SW 1271 (cell line): ENCODE data around the gene VWA2.
A peak's percentile ranks its signal among the peaks of the same experiment; 100 is the strongest.

ENCODE experiments used
- DNase-seq, 2 experiments: peaks; one replicate each; lab custom pipeline; 2025; lab: John Stamatoyannopoulos, UW

Gene VWA2

GRCh38 chr10:114300036-114300645, 61.1 kb downstream of the VWA2 start:
- no peak for DNase-seq

DNA sequence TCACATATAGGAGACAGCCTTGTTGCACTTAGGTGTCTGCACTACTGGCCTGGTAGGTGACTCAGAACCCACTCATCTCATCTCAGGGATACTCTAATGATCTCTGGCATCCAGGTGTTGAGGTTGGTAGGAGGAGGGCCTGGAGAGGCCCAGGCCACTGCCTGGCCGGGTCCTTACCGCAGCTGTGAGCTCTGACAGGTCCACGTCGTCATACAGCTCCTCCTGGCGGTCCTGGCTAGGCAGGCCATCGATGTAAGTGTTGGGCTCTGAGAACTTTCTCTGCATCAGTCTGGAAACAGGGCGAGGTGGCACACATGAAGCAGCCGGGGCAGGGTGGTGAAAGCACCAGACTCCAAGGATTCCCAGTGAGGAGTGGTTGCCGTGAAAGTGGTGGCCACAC, 62.1 kb downstream of the VWA2 start:
- no peak for DNase-seq

- no peak for DNase-seq
Observed at GRCh38 chr10:114301951-114302710, 63.1 kb downstream of the VWA2 start.

- no peak for DNase-seq
Observed at GRCh38 chr10:114303556-114303955, 64.5 kb downstream of the VWA2 start.

DNA sequence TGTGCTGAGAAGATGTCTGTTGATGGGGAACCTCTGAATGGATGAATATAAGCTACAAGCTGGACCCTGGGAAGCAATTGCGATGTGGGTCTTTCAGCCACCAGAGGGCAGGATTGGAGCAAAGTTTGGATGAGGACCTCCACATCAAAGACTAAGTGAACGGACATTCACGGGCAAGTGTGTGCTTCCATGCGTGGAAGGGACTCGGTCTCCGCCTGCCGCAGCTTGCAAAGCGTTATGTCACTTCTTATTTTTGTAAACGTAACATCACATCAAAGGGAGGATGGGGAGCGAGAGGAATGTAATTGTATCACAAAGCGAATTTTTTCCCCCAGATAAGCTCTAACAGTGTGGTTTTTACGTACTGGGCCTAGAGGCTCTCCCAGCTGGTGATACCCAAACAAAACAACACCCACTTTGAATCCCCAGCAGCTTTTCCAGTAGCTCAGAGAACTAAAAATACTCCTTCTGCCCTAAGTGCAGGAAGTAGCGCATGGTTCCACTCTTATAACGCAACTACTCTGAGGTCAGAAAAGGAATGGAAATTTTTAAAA, 65.0 kb downstream of the VWA2 start:
- DNase-seq, result peak; percentile 18 to 48

DNA sequence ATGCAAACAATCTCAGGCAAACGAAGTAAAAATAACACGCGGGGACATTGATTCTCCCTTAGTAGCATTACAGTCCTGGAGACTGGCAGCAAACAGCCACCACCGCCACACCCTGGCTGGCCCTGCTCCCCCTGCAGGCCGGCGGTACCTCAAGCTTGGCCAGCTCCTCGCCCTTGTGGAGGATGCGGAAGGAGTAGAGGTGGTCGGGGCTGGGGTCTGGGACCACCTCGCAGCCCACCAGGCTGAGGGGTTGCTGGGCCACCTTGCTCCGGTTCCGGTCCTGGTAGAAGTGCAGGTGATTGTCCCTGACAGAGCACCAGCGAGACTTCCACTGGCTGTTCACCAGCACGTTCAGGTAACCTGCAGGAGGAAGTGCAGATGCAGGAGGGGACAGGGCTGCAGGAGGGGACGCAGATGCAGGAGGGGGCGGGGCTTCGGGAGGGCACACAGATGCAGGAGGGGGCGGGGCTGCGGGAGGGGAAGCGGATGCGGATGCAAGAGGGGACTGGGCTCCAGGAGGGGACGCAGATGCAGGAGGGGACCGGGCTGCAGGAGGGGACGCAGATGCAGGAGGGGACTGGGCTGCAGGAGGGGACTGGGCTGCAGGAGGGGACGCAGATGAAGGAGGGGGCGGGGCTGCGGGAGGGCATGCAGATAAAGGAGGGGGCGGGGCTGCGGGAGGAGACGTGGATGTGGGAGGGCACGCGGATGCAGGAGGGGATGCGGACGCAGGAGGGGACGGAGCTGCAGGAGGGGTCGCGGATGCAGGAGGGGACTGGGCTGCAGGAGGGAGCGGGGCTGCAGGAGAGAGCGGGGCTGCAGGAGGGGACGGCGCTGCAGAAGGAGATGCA, 65.7 kb downstream of the VWA2 start:
- DNase-seq, result peak in 1 of 2 experiments; percentile 10

DNA sequence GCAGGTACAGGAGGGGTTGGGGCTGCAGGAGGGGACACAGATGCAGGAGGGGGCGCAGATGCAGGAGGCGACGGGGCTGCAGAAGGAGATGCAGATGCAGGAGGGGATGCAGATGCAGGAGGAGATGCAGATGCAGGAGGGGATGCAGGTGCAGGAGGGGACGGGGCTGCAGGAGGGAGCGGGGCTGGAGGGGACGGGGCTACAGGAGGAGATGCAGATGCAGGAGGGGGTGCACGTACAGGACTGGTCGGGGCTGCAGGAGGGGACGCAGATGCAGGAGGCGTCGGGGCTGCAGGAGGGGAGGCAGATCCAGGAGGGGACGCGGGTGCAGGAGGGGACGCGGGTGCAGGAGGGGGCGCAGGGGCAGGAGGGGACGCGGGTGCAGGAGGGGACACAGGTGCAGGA, 66.5 kb downstream of the VWA2 start:
- DNase-seq, result no peak

DNA sequence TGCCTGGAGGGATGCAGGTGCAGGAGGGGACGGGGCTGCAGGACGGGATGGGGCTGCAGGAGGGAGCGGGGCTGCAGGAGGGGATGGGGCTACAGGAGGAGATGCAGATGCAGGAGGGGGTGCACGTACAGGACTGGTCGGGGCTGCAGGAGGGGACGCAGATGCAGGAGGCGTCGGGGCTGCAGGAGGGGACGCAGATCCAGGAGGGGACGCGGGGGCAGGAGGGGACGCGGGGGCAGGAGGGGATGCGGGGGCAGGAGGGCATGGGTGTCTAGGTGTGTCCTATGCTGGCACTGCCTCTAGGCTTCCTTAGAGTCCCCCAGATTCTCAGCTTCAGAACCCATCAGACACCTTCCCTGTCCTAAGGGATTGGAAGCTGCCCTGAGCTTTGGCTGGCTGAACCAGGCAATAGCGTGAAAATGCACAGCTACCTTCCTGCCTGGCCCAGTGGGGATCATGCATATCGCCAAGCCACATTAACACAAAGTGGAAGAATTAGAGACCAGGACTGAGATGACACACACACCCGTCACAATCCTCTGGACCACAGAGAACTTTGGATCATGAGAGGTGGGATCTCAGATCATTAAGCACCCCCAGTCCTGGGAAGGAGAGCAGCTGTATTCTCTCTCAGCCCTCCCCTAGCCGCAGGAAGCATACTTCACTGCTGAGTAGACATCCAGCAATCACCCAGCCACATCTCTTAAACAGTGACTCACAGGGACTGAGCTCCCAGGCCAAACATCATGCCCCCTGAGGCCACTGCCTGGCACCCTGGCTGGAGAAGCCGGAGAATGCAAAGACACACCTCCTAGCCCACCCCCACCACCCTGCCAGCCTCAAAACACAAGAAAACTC, 67.3 kb downstream of the VWA2 start:
- peak; percentile 48 to 71 for DNase-seq

DNA sequence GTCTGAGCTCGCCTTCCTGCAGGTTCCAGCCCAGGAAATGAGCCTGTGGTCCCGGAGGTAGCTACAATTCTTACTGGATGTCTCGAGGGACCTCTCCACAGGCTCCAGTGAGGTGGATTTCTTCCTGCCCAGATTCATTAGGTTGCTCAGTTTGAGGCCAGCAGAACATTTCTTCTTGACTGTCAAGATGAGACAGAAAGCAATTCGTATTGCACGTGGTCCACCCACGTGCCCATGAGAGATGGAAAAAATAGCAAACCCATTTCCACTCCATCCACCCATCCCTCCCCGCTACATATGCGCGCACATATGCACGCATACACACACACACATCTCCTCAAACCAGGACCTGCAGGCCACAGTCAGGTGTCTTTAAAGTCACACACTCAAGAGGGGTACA, 68.7 kb downstream of the VWA2 start:
- DNase-seq, result no peak

- no peak for DNase-seq
Observed at GRCh38 chr10:114308531-114309363, 69.7 kb downstream of the VWA2 start.

DNA sequence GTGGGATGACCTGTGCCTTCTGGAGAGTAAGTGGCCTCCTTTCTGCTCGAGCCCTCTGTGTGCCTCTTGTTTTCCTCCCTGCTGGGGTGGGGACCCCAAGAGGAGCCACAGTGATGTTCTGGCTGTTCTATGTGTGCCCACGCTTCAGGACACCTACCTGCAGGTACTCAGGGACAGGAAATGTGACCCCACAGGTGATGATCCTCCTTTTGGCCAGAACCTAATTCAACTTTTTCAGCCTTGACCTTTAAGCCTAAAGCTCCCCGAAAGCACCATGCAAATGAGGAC, 70.3 kb downstream of the VWA2 start:
- no peak for DNase-seq

DNA sequence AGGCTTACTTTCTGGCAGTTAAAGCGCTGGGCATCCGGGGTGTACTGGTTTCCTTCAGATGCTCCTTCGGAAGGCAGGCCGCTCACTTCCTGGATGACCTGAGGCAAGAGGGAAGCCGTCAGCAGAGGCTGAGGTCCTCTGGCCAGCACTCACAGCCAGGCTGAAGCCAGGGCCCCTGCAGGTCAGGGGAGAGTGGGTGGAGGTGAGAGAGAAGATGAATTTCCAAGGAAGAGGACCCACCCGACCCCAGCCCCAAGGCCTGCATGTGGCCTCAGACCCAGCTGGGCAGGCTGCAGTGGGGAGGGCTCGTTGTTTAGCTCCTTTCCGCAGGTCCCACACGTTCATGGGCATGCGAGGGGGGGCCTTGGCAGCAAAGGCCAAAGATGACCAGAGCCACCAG, 71.3 kb downstream of the VWA2 start:
- DNase-seq, result no peak

GRCh38 chr10:114311023-114311422, 72.0 kb downstream of the VWA2 start:
- no peak for DNase-seq

- no peak for DNase-seq
Observed at GRCh38 chr10:114311496-114312209, 72.6 kb downstream of the VWA2 start.

GRCh38 chr10:114313139-114313538, 74.1 kb downstream of the VWA2 start:
- DNase-seq, result no peak

- no peak for DNase-seq
Observed at GRCh38 chr10:114313866-114314265, 74.8 kb downstream of the VWA2 start.

GRCh38 chr10:114315566-114316420, 76.7 kb downstream of the VWA2 start:
- no peak for DNase-seq

- DNase-seq, result no peak
Observed at GRCh38 chr10:114316744-114317143, 77.7 kb downstream of the VWA2 start.
